GM18498 (cell line): Measurements from ENCODE around the gene WFDC1.

Source experiments
- ATAC-seq: cut with Tn5 transposase; IDR thresholded peaks from one replicate; pipeline ENCODE4 v1.9.1; 2021; ENCODE audit warnings: mild to moderate bottlenecking, moderate library complexity; ENCODE audit not compliant: unreplicated experiment

Gene WFDC1

DNA sequence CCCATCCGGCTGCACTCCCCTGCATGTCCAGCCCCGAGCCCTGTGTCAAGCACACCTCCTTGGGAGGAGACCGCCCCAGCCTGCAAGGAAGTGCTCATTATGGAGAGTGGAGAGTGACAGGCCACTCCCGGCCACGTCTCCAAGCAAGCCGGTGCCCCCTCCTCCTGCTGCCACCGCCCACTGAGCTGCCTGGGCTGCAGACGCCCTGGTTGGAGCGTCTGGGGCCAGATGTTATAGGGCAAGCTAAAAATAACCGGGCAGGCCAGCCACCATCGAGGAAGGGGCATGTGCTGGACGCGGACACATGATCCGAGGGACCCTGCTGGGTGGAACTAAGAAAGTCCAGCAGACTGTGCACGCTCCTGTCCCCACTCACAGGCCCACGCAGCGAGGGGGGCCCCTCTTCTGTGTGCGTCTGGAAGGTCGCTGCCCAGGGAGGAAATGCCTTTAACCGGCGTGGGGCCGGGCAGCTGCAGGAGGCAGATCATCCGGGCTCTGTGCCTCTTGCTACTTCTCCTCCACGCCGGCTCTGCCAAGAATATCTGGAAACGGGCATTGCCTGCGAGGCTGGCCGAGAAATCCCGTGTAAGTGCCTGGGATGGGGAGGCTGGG is at the start of gene WFDC1:
Gene WFDC1 (plus strand): TSS at position 348 of the 612 bp plus-strand sequence. CDS start 94 bp downstream, at position 442.
- no peak for ATAC-seq

GRCh38 chr16:84245956-84246678 is 48.6 kb upstream of the WFDC1 start:
- no peak for ATAC-seq

GRCh38 chr16:84246679-84247077 is 48.0 kb upstream of the WFDC1 start:
- ATAC-seq = no peak

DNA sequence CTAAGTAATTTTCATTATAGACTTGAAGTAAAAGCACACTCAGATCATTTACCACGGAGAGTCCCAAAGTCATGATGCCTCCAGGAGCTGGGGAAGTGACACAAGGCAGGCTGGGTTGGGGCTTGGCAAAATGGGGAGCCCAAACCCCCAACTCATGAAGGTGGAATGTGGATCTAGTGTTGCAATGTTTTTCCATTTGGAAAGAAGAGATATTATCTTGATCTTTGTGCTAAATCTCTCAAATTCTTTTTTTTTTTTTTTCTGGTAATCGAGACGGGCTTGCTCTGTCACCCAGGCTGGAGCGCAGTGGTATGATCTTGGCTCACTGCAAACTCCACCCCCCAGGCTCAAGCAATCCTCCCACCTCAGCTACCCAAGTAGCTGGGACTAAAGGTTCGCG is 47.3 kb upstream of the WFDC1 start:
- ATAC-seq = no peak

DNA sequence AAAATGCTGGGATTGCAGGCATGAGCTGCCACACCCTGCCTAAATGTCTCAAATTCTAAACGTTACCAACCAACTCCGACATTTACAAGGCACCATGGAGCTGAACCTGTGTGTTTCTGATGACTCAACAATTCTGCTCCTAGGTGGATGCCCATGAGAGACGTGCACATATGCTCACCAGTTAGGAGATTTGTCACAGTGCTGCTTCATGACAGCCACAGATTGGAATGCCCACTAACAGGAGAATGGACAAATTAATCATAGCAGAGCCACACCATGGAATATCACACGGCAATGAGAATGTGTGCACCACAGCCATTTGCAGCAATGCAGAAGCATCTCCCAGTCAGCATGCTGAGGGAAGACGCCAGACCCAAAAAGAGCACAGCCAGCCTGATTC is 46.8 kb upstream of the WFDC1 start:
- no peak for ATAC-seq

DNA sequence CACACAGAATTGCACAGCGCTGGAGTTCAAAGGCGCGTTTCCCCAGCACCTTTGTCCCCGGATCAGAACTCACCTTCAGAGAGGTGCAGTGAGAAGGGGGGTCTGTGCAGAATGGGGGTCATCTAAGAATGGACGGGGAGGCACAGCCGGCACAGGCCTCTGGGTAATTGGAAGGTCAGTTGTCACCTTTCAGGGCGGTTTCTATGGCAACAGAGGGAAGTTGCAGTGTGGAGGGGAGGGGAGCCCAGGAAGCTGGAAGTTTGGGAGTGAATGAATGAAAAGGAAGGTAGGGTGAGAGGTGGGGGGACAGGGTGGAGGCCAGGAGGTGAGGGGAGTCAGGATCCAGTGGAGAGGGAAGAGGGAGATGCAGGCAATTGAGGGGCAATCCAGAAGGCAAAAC is 42.5 kb upstream of the WFDC1 start:
- no peak for ATAC-seq

DNA sequence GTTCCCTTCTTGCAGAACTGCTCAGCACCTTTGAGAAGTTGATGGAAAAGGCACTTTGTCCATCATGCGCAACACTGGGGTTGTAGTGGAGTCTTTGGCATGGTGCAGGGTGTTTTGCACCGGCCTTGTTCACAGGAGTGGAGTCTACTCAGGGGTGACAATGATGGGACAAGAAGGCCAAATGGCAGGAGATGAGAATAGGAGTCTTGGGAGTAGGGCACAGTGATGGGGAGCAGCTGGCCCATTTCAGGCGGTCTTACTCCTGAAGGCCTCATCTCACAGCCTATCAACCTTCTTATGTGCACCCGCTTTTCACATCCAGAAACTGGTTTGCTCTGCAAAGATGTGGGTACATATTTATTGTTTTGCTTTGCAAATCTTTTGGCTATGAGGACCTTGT is 41.5 kb upstream of the WFDC1 start:
- no peak for ATAC-seq

GRCh38 chr16:84254062-84254461 is 40.6 kb upstream of the WFDC1 start:
- ATAC-seq = no peak

GRCh38 chr16:84255050-84255810 is 39.4 kb upstream of the WFDC1 start:
- no peak for ATAC-seq

DNA sequence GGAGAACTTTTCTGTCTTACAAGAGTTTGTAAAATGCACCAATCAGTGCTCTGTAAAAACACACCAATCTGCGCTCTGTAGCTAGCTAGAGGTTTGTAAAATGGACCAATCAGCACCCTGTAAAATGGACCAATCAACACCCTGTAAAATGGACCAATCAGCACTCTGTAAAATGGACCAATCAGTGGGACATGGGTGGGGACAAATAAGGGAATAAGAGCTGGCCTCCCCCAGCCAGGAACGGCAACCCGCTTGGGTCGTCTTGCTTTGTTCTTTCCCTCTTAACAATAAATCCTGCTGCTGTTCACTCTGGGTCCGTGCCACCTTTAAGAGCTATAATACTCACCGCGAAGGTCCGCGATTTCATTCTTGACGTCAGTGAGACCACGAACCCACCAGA is 36.4 kb upstream of the WFDC1 start:
- no peak for ATAC-seq

DNA sequence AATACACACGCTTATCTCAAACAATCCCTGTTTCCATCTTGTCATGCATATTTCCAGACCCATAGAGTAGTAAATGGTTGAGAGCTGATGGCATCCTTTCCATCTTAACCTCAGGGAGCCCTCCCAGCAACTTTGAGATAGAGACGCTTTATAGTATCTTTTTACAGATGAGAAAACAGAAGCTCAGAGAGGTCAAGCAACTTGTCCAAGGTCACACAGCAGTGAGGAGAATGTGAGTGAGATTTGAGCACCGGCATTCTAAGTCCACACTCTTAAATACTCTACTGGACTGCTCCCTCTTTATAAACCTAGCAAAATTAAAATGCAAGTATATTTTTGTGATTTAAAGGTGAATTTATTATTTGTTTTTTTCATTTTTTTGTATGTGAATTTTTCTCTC is 35.0 kb upstream of the WFDC1 start:
- ATAC-seq = no peak

DNA sequence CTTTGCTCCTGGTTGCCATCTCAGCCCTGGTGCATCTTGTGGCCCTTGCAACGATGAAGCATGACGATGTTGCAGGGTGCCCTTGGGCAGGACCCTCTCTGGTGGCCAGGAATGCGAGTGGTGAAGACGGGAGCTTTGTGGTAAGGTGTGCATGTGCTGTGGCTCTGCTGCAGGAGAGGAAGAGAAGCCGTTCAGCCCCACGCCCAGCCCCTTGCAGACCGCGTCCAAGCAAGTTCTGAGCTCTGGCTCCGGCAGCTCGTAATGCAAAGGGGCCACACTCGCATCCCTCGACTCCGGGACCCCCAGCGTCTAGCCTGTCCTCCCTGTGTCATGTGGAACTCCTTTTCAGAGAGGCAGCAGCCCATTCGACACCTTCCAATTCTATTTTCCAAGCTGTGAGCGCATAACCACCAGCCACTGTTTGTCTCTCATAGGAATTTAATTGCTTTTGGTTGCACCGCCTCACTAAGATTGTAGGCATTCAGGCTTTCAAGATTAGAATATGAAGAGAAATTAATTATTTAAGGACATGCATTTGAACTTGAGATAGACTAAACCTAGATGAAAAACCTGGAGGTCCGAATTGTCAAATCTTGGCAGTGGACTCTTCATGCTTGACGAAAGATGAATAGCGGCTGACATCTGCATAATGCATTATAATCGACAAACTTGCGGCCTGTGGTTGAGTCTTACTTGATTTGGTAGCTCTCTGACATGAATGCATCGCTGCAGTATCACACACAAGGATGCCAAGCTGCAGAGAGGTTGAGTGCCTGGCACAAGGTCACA is 33.7 kb upstream of the WFDC1 start:
- ATAC-seq = no peak

- no peak for ATAC-seq
Observed at GRCh38 chr16:84262031-84262430, 32.6 kb upstream of the WFDC1 start.

- ATAC-seq = no peak
Observed at GRCh38 chr16:84262939-84263338, 31.7 kb upstream of the WFDC1 start.

GRCh38 chr16:84266451-84266850 is 28.2 kb upstream of the WFDC1 start:
- ATAC-seq = no peak

DNA sequence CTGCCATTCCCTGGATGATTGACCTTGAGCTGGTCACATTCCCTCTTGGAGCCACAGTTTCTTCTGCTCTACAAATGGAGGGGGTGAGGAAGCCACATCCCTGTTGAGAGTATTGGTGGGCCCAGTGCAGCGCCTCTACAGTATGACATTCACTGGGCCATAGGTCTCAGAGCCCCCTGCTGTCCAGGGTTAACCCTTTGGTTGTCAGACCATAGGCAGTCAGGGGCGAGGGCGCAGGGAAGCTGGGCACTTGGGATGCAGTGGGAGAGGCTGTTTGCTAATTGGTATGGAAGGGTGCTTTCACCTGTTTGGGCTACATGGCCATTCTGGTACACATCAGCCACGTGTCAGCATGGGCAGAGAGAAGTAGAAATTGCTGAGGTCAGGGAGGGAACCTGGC is 27.3 kb upstream of the WFDC1 start:
- ATAC-seq = no peak

DNA sequence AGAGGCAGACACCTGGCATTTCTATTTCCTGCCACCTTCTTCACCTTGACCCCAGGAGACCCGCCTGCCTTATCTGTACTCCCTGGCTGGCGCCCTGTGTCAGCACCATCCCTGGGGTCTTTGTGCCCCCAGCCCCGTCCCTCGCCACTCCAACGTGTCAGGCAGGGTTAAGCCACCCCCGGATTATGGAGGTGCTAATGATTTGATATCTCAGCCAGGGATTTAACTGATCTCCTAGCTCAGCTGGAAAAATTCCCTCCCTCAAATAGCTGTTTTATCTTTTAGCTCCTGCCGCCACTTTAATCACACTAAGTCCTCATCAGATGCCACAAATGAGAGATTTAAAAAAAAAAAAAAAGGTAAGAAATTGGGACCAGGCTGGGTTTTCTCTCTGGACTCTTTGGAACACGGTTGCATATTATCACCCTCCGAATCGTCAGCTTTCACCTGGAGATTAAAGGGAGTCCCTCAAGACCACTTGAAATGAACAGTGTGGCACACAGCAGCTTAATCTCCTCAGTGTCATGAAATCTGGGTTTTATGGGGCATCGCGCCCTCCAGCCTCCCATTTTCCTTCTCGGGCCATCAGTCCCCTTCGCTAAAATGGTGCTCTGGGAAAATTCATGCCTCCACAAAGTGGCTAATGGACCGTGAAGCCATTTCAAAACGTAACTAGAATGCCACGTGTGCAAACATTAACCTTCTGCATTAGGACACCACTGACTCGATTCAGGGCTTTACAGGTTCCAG is 26.2 kb upstream of the WFDC1 start:
- ATAC-seq = no peak

DNA sequence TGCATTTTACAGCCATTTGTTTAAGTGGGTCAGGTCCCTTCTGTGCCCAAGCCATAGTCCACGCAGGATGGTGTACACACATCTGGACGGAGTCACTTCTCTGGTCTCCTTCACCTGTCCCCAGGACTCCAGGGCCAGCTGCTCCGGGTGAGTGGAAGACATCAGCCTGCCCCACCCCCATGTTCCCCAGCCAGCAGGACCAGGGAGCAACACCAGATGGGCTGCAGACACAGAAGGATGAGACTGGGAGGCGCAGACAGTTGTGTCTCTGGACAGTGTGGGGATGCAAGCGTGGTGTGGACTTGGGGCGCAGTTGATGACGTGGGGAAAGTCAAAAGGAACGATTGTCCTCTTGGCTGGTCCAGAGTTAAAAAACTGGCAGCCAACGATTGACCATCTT is 24.6 kb upstream of the WFDC1 start:
- no peak for ATAC-seq

DNA sequence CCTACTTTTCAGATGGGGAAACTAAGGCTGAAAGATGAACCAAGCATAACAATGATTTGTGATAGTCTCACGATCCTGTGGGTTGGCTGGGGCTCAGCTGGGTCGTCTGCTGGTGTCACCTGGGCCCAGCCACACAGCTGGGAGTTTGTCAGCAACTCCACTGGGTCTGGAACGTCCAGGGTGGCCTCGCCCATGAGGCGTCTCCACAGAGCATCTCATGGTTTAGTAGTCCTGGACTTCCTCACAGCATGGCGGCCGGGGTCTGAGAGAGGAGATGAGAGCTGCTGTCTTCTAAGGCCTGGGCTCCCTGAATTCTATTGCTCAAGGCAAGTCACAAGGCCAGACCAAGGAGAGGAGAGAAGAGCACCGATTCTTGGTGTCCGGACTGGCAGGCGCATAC is 24.1 kb upstream of the WFDC1 start:
- no peak for ATAC-seq

DNA sequence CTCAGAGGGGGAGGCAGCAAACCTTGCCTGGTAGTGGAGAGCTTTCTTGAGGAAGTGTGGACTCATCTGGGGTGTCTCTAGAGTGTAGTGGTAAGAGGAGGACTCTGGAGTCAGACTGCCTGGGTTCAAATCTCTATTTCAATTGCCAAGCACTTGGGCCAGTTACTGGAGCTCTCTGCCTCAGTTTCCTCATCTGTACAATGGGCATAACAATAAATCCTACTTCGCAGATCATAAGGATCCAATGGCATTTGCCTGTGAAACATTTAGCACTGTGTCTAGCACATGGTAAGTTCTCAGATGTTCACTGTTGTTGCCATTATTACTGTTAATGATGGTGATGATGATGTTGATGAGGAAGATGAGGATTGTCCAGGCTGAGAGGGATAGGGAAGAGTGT is 23.6 kb upstream of the WFDC1 start:
- ATAC-seq = no peak

DNA sequence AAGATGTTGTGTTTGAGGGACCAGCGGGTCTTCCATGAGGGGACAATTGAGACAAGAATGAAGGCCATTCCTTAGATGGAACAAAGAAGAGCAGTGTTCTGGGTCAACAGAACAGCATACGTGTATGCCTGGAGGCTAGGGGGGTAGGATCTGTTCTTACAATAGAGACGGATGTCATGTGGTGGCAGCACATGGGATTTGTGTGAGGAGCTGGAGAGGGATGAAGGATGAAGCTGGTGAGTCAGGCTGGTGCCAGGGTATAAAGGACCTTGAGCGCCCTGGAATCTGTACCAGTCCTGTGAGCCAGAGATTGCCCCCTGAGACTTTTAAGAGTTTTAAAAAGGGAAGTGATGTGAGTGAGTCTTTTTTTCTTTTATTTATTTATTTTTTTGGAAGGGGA is 22.8 kb upstream of the WFDC1 start:
- ATAC-seq = no peak
